GM12865 (cell line): ENCODE measurements around the gene AGBL4.

Experiments used
- DNase-seq: peaks from one replicate; pipeline ENCODE4 v3.0.0; 2010; ENCODE audit warnings: low read depth
- H3K4me3 ChIP-seq: 2 replicates; pipeline ENCODE4 v1.5.1; 2011; ENCODE audit warnings: mild to moderate bottlenecking, low read depth, low read length, control low read depth
- CTCF ChIP-seq: IDR thresholded peaks from 2 replicates; pipeline ENCODE4 v1.5.1; 2011; ENCODE audit warnings: low read length, control low read depth, low read depth, inconsistent platforms; ENCODE audit not compliant: insufficient read depth; ENCODE audit errors: missing control alignments

AGBL4 gene

GRCh38 chr1:48572646-48573258 lies 1451.0 kb downstream of the AGBL4 start:
- peak; percentile 62 for TF ChIP-seq CTCF
- peak; percentile 54 for DNase-seq
- H3K4me3 ChIP-seq, result no peak overlapping the region

DNA sequence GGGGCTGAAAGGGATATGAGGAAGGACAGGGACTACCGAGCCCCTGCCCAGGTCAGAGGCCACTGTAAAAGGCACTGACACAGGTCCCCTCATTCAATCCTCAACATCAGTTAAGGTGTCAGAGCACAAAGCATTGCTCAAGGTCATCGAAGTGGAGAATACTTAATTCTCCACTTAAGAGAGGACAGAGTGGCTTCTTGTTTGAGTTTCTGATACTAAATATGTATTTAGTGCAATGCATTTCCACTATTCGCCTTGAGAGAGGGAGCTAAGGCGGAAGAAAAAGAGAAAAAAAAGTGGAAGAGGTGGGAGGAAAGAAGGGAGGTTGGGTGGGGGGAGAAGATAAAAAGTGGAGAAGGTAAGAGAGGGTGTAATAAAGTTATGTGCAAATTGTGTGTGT lies 1451.6 kb downstream of the AGBL4 start:
- TF ChIP-seq CTCF, result no peak
- DNase-seq, result no peak
- H3K4me3 ChIP-seq, result no peak overlapping the region

GRCh38 chr1:48571303-48571987 lies 1452.3 kb downstream of the AGBL4 start:
- TF ChIP-seq CTCF, result no peak
- no peak overlapping the region for H3K4me3 ChIP-seq
- DNase-seq, result no peak

- H3K4me3 ChIP-seq, result no peak overlapping the region
- DNase-seq, result no peak
- no peak for TF ChIP-seq CTCF
Measured at GRCh38 chr1:48570568-48570967, 1453.2 kb downstream of the AGBL4 start.

GRCh38 chr1:48568501-48568900 lies 1455.3 kb downstream of the AGBL4 start:
- no peak for TF ChIP-seq CTCF
- no peak for DNase-seq
- H3K4me3 ChIP-seq, result no peak overlapping the region

DNA sequence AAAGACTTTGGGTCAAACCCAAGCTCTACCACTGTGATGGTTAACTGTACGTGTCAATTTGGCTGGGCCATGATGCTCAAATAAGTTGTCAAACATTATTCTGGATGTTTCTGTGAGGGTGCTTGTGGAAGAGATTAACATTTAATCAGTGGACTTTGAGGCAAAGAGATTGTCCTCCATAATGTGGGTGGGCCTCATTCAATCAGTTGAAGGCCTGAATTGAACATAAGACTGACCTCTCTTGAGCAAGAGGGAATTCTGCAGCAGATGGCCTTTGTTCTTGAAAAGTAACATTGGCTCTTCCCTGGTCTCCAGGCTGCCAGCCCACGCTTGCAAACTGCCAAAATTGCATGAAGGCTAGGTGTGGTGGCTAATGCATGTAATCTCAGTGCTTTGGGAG lies 1457.3 kb downstream of the AGBL4 start:
- no peak for TF ChIP-seq CTCF
- no peak overlapping the region for H3K4me3 ChIP-seq
- no peak for DNase-seq

- H3K4me3 ChIP-seq, result no peak overlapping the region
- DNase-seq, result no peak
- TF ChIP-seq CTCF, result no peak
Measured at GRCh38 chr1:48563021-48563420, 1460.7 kb downstream of the AGBL4 start.
